ENCODE data around the gene GEMIN5.

GEMIN5 gene

GRCh38 chr5:154972476-154973080, 34.6 kb upstream of the GEMIN5 start:
- TF ChIP-seq CTCF (IDR thresholded peaks at IDR 0.05; ENCODE audit: control insufficient read depth, insufficient read depth, low read depth, low read length, missing control alignments) = peak; percentile 76
- no peak overlapping the region for H3K4me3 ChIP-seq (ENCODE audit: control insufficient read depth, low read depth, low read length)
- DNase-seq (ENCODE audit: low read depth) = no peak

- no peak for DNase-seq (ENCODE audit: low read depth)
- H3K4me3 ChIP-seq (ENCODE audit: control insufficient read depth, low read depth, low read length) = no peak overlapping the region
- no peak for TF ChIP-seq CTCF (IDR thresholded peaks at IDR 0.05; ENCODE audit: control insufficient read depth, insufficient read depth, low read depth, low read length, missing control alignments)
These were observed 33.5 kb upstream of the GEMIN5 start for GRCh38 chr5:154971501-154971900.

- no peak for TF ChIP-seq CTCF (IDR thresholded peaks at IDR 0.05; ENCODE audit: control insufficient read depth, insufficient read depth, low read depth, low read length, missing control alignments)
- H3K4me3 ChIP-seq (ENCODE audit: control insufficient read depth, low read depth, low read length) = no peak overlapping the region
- DNase-seq (ENCODE audit: low read depth) = no peak
These were observed 32.7 kb upstream of the GEMIN5 start for GRCh38 chr5:154970759-154971158.

- TF ChIP-seq CTCF (IDR thresholded peaks at IDR 0.05; ENCODE audit: control insufficient read depth, insufficient read depth, low read depth, low read length, missing control alignments) = no peak
- DNase-seq (ENCODE audit: low read depth) = no peak
- H3K4me3 ChIP-seq (ENCODE audit: control insufficient read depth, low read depth, low read length) = no peak overlapping the region
These were observed 30.9 kb upstream of the GEMIN5 start for GRCh38 chr5:154968953-154969352.

GRCh38 chr5:154967421-154968024, 29.5 kb upstream of the GEMIN5 start:
- H3K4me3 ChIP-seq (ENCODE audit: control insufficient read depth, low read depth, low read length) = no peak overlapping the region
- no peak for DNase-seq (ENCODE audit: low read depth)
- TF ChIP-seq CTCF (IDR thresholded peaks at IDR 0.05; ENCODE audit: control insufficient read depth, insufficient read depth, low read depth, low read length, missing control alignments) = peak; percentile 57

- TF ChIP-seq CTCF (IDR thresholded peaks at IDR 0.05; ENCODE audit: control insufficient read depth, insufficient read depth, low read depth, low read length, missing control alignments) = no peak
- no peak overlapping the region for H3K4me3 ChIP-seq (ENCODE audit: control insufficient read depth, low read depth, low read length)
- no peak for DNase-seq (ENCODE audit: low read depth)
These were observed 28.9 kb upstream of the GEMIN5 start for GRCh38 chr5:154966874-154967273.
